GM12878 (cell line): ENCODE measurements around the gene DNAJB8. TPM values are rescaled to one million over a fixed set of nuclear protein-coding genes. Genes with fewer than 3 reads are reported as not detected.

Experiments
- ATAC-seq: fragments of 200-7000 bp; cut with Tn5 transposase; 3 replicates; pipeline ENCODE4 v1.9.1; 2020; ENCODE audit warnings: mild to moderate bottlenecking, moderate library complexity
- BruUV-seq: library from RNA; stranded (reverse); fragments of 400-500 nt; replicated peaks from 2 replicates; lab custom pipeline; 2021; lab: Mats Ljungman, UMichigan
- CTCF ChIA-PET: fragments of 300-600 bp; sonication (Branson Sonifier 250); formaldehyde crosslinking; extraction: SDS; loops from one replicate; lab custom pipeline; 2021; ENCODE audit warnings: inconsistent platforms; lab: Yijun Ruan, JAX
- POLR2A ChIA-PET: fragments of 350-600 bp; formaldehyde crosslinking; extraction: SDS; loops from one replicate; lab custom pipeline; 2021; ENCODE audit warnings: inconsistent platforms; lab: Charles Lee
- RAD21 ChIA-PET: fragments of 300-600 bp; sonication (Branson Sonifier 250); formaldehyde crosslinking; loops from one replicate; lab custom pipeline; 2023; ENCODE audit warnings: antibody characterized with exemption; ENCODE audit not compliant: unreplicated experiment; lab: Charles Lee
- SMC1A ChIA-PET: fragments of 300-600 bp; sonication (Branson Sonifier 250); formaldehyde crosslinking; loops from one replicate; lab custom pipeline; 2023; ENCODE audit not compliant: unreplicated experiment, uncharacterized antibody; lab: Charles Lee
- DNase-seq: peaks from one replicate; pipeline ENCODE4 v3.0.0-alpha.2; 2011; ENCODE audit warnings: low read depth, low spot score
- FAIRE-seq: peaks from 3 replicates; lab custom pipeline; 2011; peaks lifted over from hg19 to GRCh38; lab: Jason Lieb, UNC
- H2AFZ ChIP-seq: 2 replicates; pipeline ENCODE4 v1.6.0; 2011; ENCODE audit warnings: low read depth, low read length, control low read depth; ENCODE audit not compliant: control insufficient read depth
- H3K27ac ChIP-seq: 2 replicates; pipeline ENCODE4 v1.5.1; 2011; ENCODE audit warnings: control low read depth; ENCODE audit not compliant: control insufficient read depth, insufficient read depth
- H3K27me3 ChIP-seq, 2 experiments: replicated peaks in 1 of 2; 2 replicates each; pipeline versions ENCODE4 v1.6.0 to v1.6.1; 2011; ENCODE audit warnings: low read length in 1 of 2; ENCODE audit not compliant: control insufficient read depth in 2 of 2, insufficient read depth in 2 of 2
- H3K36me3 ChIP-seq, 2 experiments: 2 replicates each; pipeline ENCODE4 v1.5.1; 2011; ENCODE audit warnings: low read length in 1 of 2; ENCODE audit not compliant: control insufficient read depth in 2 of 2, insufficient read depth in 2 of 2
- H3K4me1 ChIP-seq: 2 replicates; pipeline ENCODE4 v1.6.1; 2011; ENCODE audit warnings: mild to moderate bottlenecking, low read length, moderate library complexity, mixed read lengths; ENCODE audit not compliant: control insufficient read depth, insufficient read depth
- H3K4me2 ChIP-seq: 2 replicates; pipeline ENCODE4 v1.6.0; 2011; ENCODE audit warnings: control low read depth; ENCODE audit not compliant: control insufficient read depth, insufficient read depth
- H3K4me3 ChIP-seq: fragments of 200-600 bp; sonication (generic); 2 replicates; pipeline ENCODE4 v1.5.1; 2016
- H3K79me2 ChIP-seq: 2 replicates; pipeline ENCODE4 v1.6.0; 2011; ENCODE audit warnings: low read length; ENCODE audit not compliant: control insufficient read depth, insufficient read depth
- H3K9ac ChIP-seq: 2 replicates; pipeline ENCODE4 v1.8.0; 2011; ENCODE audit warnings: low read length, control low read depth, mixed read lengths; ENCODE audit not compliant: control insufficient read depth, insufficient read depth
- H3K9me3 ChIP-seq: replicated peaks from 3 replicates; pipeline ENCODE4 v1.5.1; 2011; ENCODE audit warnings: mild to moderate bottlenecking, low read length; ENCODE audit not compliant: control insufficient read depth, insufficient read depth
- H4K20me1 ChIP-seq: 2 replicates; pipeline ENCODE4 v1.6.0; 2011; ENCODE audit not compliant: control insufficient read depth, insufficient read depth
- CEBPB ChIP-seq, 2 experiments: fragments of 150-350 bp in 1 of 2; IDR thresholded peaks; 2 replicates each; pipeline ENCODE4 v1.6.1; 2012 to 2014; ENCODE audit warnings: low read depth in 2 of 2, low read length in 2 of 2, borderline replicate concordance in 1 of 2, inconsistent platforms in 1 of 2
- CHD4 ChIP-seq: fragments of 200-600 bp; sonication (generic); IDR thresholded peaks from 2 replicates; pipeline ENCODE4 v1.6.1; 2016; ENCODE audit warnings: mild to moderate bottlenecking
- HCFC1 ChIP-seq: fragments of 150-350 bp; IDR thresholded peaks from 2 replicates; pipeline ENCODE4 v1.6.1; 2014; ENCODE audit warnings: low read length
- IKZF2 ChIP-seq, 2 experiments: fragments of 450-650 bp; IDR thresholded peaks; 2 replicates each; pipeline ENCODE4 v1.6.1; 2017; ENCODE audit warnings: mild to moderate bottlenecking in 2 of 2, moderate library complexity in 2 of 2
- IRF4 ChIP-seq: IDR thresholded peaks from 2 replicates; pipeline ENCODE4 v1.6.1; 2011; ENCODE audit warnings: low read depth, low read length
- IRF5 ChIP-seq: fragments of 450-650 bp; IDR thresholded peaks from 2 replicates; pipeline ENCODE4 v1.6.1; 2017; ENCODE audit warnings: borderline replicate concordance
- KLF5 ChIP-seq: fragments of 450-650 bp; IDR thresholded peaks from 2 replicates; pipeline ENCODE4 v1.6.1; 2014; ENCODE audit warnings: mild to moderate bottlenecking; ENCODE audit not compliant: partially characterized antibody
- NFYB ChIP-seq: IDR thresholded peaks from 2 replicates; pipeline ENCODE4 v1.6.1; 2011; ENCODE audit warnings: low read depth, mild to moderate bottlenecking, low read length, improper control_type of control experiment, moderate library complexity; ENCODE audit not compliant: insufficient read depth
- NRF1 ChIP-seq: conservative IDR thresholded peaks from 2 replicates; pipeline ENCODE4 v1.6.1; 2011; ENCODE audit warnings: mild to moderate bottlenecking, low read depth, low read length, improper control_type of control experiment
- RBBP5 ChIP-seq: fragments of 200-600 bp; sonication (generic); conservative IDR thresholded peaks from 2 replicates; pipeline ENCODE4 v1.6.1; 2016
- SIX5 ChIP-seq: IDR thresholded peaks from 2 replicates; pipeline ENCODE4 v1.6.1; 2011; ENCODE audit warnings: mild to moderate bottlenecking, low read depth, low read length, moderate library complexity; ENCODE audit not compliant: severe bottlenecking
- SREBF1 ChIP-seq: IDR thresholded peaks from 2 replicates; pipeline ENCODE4 v1.6.1; 2012; ENCODE audit warnings: mild to moderate bottlenecking, low read length
- STAT3 ChIP-seq: IDR thresholded peaks from 2 replicates; pipeline ENCODE4 v1.6.1; 2011; ENCODE audit warnings: low read depth, low read length, improper control_type of control experiment
- SUZ12 ChIP-seq: fragments of 200-600 bp; sonication (generic); IDR thresholded peaks from one replicate; pipeline ENCODE4 v1.6.1; 2018; ENCODE audit warnings: antibody characterized with exemption, mild to moderate bottlenecking; ENCODE audit not compliant: unreplicated experiment
- TCF12 ChIP-seq: IDR thresholded peaks from 2 replicates; pipeline ENCODE4 v1.6.1; 2011; ENCODE audit warnings: low read depth, mild to moderate bottlenecking, low read length
- YY1 ChIP-seq: IDR thresholded peaks from 2 replicates; pipeline ENCODE4 v1.6.1; 2011; ENCODE audit warnings: low read depth, mild to moderate bottlenecking, low read length
- ZBTB11 ChIP-seq: fragments of 450-650 bp; formaldehyde crosslinking; IDR thresholded peaks from 2 replicates; pipeline ENCODE4 v1.5.0; 2022; ENCODE audit warnings: mild to moderate bottlenecking, missing genetic modification characterization
- WGBS: methylation state at CpG from one replicate; pipeline ENCODE4 v1.1.6; 2016; ENCODE audit warnings: low lambda C conversion rate; ENCODE audit not compliant: insufficient replicate concordance, insufficient coverage; ENCODE audit errors: missing lambda C conversion rate; 5-methylcytosine and 5-hydroxymethylcytosine counted together
- in situ Hi-C: fragments of 300-500 bp; cut with MboI; formaldehyde crosslinking; loops from 9 replicates; pipeline ENCODE4 v1.14.3; 2018; ENCODE audit warnings: mixed read lengths
- intact Hi-C: fragments of 100-400 bp; cut with micrococcal nuclease; formaldehyde crosslinking; loops from one replicate; pipeline ENCODE4 v1.14.2; 2022; ENCODE audit not compliant: unreplicated experiment
- polyA plus RNA-seq, 11 experiments: library from polyadenylated mRNA; depleted of rRNA in 4 of 11; unstranded in 6 of 11; stranded (reverse) in 5 of 11; fragments of >200 nt; fragmentation: Nextera tagmentation in 4 of 11; fragmentation: Illumina TruSeq in 1 of 11; extraction: Ambion mirVana in 4 of 11; extraction: Trizol in 1 of 11; gene quantifications; 1 replicate in 1 of 11; 2 replicates in 10 of 11; pipeline versions ENCODE4 v1.2.1 to v1.2.3, GENCODE V29; 2011 to 2016; ENCODE audit warnings: inconsistent platforms in 2 of 11, missing spikeins in 2 of 11, low read depth in 1 of 11
- total RNA-seq, 4 experiments: library from RNA; depleted of rRNA in 3 of 4; stranded (reverse); fragments of >200 nt in 3 of 4; fragmentation: Illumina TruSeq in 1 of 4; extraction: Trizol in 1 of 4; gene quantifications; 2 replicates each; pipeline versions ENCODE4 v1.2.1 to v1.2.3, GENCODE V29; 2013 to 2021

The DNAJB8 gene
- total and polyA plus RNA-seq, 10 of the 15 experiments (the other 5 are each of a cell fraction or from before 2014, with no cell fraction given), result not detected

DNA sequence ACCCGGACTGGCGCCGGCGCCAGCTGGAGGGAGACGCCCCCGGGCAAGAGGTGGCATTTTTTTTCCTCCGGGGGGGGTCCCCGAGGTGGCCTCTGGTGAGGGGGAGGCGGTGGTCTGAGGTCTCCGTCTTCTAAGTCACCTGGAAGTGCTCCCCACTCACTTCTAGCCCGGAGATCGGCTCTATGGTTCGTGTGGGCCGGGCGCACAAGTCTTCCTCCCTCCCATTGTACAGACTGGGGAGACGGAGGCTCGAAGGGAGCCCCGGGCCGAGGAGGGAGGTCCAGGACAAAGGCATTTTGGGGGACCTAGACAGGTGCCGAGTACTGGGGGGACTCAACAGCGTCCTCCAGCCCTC is 21.9 kb upstream of the DNAJB8 start (continued):
- TF ChIP-seq KLF5 (no peak), RBBP5 (no peak)

DNA sequence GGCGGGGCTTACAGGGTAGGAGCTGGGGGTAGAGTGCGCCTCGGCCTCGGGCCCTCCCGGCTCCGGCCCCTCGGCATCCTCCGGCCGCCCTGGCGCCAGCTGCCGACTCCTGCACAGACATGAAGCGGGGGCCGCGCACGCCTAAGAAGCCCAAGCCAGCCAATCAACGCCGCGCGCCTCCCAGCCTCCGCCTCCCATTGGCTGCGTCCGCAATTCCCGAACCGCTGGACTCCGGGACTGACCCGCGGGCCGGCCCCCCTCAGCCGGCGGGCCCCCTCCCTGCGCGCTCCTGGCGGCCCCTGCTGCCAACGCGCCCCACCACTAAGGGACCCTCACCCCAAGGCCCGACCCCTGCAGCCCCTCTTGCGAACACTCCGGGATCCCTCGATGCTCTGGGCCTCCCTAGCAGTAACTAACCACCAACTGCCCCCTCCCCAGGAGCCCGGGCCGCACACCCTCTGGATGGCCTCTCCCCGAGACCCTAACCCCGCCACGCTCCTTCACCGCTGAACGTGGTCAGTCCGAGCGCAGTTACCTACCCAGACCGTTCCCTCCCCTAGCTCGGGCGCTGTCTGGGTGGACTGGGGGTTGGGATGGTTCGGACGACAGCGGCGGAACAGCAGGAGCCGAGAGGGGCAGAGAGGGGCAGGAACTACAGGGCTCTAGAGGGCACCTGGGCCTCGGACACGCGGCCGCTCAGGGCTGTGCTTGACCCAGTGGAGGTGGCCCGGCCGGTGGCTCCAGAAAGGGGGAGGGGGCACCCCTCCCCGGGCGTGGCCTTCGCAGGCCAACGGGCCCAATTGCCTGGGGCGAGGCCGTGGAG is 21.3 kb upstream of the DNAJB8 start:
- DNase-seq, result no peak
- Histone ChIP-seq H3K4me3 (no peak overlapping the region; the same call in 1 of the 2 replicates), H3K9me3 (no peaks in the 10 kb centered on the region), H3K4me1 (no peaks in the 10 kb centered on the region), H3K27me3 (peaks cover 26 to 48% of the 10 kb centered on the region in 2 experiments), H4K20me1 (no peaks in the 10 kb centered on the region; the same call in none of the 2 replicates), H2AFZ (no peak overlapping the region), H3K4me2 (peak overlapping the region; percentile 84), H3K9ac (no peak overlapping the region), H3K27ac (no peak overlapping the region), H3K79me2 (no peaks in the 10 kb centered on the region), H3K36me3 (no peaks in the 10 kb centered on the region)
- RAD21 ChIA-PET, result no interaction called here
- WGBS, result 18% methylated on average over 55 of the region's 68 CpGs
- peak; percentile 68 for ATAC-seq
- CTCF ChIA-PET, result no interaction called here
- POLR2A ChIA-PET, result no interaction called here
- in situ Hi-C loops (no loop called here), intact Hi-C loops (no loop called here)
- no peak for FAIRE-seq
- TF ChIP-seq IKZF2 (IDR thresholded peaks at IDR 0.05) (no peak), CHD4 (no peak), STAT3 (no peak), SIX5 (no peak), NFYB (peak; percentile 85; the same call in 1 of the 2 replicates), IRF5 (no peak), SREBF1 (no peak), IRF4 (no peak), CEBPB (IDR thresholded peaks at IDR 0.05; ENCODE audit: borderline replicate concordance in 1 of 2, low read depth in 2 of 2, low read length in 2 of 2) (no peak), HCFC1 (no peak), SUZ12 (no peak), TCF12 (peak; percentile 32; the same call in 1 of the 2 replicates), ZBTB11 (CRISPR knock-in tag) (no peak), YY1 (no peak), NRF1 (no peak)
- no TSS peak for BruUV-seq
- SMC1A ChIA-PET, result no interaction called here
